ES-I3 (cell line): Measurements from ENCODE around the gene DOK1.

Source experiments
- H3K36me3 ChIP-seq: 2 replicates; pipeline ENCODE4 v1.6.1; 2013; ENCODE audit warnings: mild to moderate bottlenecking, low read length, control low read depth, moderate library complexity; ENCODE audit not compliant: insufficient read depth
- H3K4me1 ChIP-seq: 2 replicates; pipeline ENCODE4 v1.6.1; 2013; ENCODE audit warnings: mild to moderate bottlenecking, control low read depth, low read length; ENCODE audit not compliant: insufficient read depth
- H3K9ac ChIP-seq: 2 replicates; pipeline ENCODE4 v1.6.1; 2013; ENCODE audit warnings: low read depth, mild to moderate bottlenecking, low read length, moderate library complexity
- H3K9me3 ChIP-seq: 2 replicates; pipeline ENCODE4 v1.6.1; 2013; ENCODE audit warnings: mild to moderate bottlenecking, low read length, moderate library complexity; ENCODE audit not compliant: control insufficient read depth, insufficient read depth

The DOK1 gene

DNA sequence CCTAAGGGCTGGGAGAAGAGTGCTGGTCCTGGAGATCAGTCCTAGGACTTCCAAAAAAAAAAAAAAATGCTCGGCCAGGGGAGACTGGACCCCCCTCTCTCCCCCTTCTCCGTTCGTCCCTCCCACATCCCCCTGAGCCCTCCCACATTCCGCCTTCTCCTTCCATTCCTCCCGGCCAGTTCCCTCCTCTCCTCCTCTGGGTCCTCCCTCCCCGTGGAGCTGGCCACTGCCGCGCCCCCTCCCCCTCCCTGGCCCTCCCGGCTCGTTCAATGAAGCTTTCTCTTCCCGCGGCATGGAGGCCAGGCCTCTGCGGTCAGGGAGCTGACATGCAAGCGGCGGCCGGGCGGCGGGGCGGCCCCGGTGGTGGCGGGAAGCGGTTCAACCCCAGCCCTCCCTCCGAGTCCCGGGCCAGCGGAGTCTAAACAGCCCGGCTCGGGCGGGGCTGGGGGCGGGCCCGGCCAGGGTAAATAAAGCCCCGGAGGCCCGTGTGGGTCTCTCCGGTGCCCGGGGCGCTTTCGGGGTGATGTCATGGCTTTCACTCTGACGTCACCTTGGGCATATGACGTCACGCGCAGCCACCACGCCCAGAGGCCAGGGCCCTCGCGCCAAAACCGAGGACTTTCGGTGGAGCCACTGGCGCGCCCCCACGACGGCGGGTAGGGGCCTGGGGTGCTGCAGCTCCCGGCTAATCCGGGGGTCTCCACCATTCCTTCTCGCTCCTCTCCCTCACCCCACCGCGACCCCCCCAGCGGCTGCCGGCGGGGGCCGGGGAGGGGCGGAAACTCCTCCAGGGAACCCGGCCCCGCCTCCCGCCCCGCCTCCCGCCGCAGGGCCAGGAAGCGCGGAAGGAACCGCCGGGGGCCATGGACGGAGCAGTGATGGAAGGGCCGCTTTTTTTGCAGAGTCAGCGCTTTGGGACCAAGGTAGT is at the start of gene DOK1, which contains the start of gene LOXL3:
Gene DOK1, plus strand, starts transcription at position 829 of the 928 bp plus-strand sequence. Its CDS starts 35 bp downstream, at position 864.
Gene LOXL3, minus strand, starts transcription at position 51 of the 928 bp plus-strand sequence. CDS start 1,308 bp downstream, outside the sequence.
- Histone ChIP-seq H3K9ac (peak within 1 kb of the TSS; percentile 91), H3K4me1 (peaks cover 11% of the 10 kb centered on the region), H3K9me3 (no peaks in the 10 kb centered on the region), H3K36me3 (no peaks in the 10 kb centered on the region)

DNA sequence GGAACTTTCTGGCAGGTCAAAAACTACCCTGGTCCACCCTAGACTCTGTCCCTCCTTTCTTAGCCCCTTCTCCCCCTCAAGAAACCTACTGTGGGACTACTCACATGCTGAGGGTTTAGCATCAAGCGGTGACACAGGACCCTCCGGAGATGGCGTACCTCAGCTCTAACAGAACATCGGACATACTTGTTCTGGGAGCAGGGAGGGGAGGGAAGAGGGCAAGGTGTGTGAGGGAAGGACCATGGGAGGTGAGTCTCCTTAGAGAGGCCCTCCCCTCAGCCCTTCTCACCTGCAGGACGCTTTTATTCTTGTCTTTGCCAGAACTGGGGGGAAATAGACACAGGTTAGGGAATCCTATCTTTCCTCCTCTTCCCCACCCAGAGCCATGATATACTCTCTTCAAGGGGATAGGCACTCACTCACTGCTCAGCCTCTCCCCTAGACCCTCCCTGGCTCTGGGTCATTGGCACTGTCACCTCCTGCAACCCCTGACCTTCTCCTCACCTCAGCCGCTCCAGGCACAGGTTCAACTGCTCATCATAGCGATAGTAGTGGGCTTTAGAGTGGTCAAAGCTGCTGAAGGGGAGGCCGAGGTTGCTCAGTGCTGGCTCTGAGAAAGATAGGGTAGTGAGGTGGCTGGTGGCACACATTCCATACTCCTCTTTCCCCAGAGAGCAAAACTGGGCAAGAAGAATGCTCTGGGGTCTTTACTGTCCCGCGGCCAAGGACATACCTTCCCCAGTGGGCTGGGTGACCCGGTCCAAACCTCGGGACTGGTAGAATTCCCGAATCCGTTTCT is 48.9 kb upstream of the DOK1 start:
- no peak overlapping the region for H3K9ac ChIP-seq
- no peaks in the 10 kb centered on the region for H3K9me3 ChIP-seq
- H3K4me1 ChIP-seq: peaks cover 4% of the 10 kb centered on the region
- 0 out of 2 replicates have a peak, but pooled peaks cover 5% of the 10 kb centered on the region for H3K36me3 ChIP-seq

DNA sequence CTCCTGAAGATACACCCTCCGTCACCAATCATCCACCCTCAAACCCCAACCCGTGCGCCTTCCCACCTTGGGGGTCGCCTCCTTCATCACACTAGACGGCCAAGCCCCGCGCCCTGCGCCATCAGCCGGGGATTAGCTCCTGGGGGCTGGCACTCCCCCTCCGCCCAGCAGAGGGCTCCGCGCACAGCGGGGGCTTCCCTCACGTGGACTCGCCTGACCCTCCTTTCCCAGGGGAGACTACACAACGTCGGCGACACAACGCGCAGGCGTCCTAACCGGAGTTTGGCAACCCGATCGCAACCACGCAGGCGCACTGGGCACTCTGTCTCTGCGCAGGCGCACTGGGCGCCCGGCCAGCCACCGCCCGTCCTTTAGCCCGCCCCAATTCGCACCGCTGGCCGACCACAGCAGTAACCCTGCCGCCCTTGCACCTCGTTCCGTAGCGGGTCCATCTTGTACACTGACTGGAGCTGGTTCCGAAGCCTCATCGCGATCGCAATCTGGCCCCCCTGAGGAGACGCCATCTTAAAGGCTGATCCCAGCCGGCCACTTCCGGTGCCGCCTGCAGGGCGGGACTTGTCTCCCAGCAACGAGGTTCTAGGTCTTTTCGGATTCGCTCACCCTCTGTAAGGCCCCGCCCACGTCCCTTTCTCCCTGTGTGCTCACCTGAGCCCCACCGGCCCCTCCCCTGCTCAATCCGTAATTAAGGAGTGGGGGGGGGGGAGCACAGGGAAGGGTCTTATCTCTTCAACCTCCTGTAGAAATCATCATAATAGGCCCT is 47.2 kb upstream of the DOK1 start, which contains the start of gene PCGF1:
Gene PCGF1, minus strand, starts transcription at position 551 of the 781 bp plus-strand sequence. Its CDS starts 27 bp downstream, at position 524.
- no peaks in the 10 kb centered on the region for H3K9me3 ChIP-seq
- H3K9ac ChIP-seq: peak within 1 kb of the TSS; percentile 83
- H3K36me3 ChIP-seq: 0 out of 2 replicates have a peak, but pooled peaks cover 5% of the 10 kb centered on the region
- H3K4me1 ChIP-seq: no peaks in the 10 kb centered on the region; the same call in 1 of the 2 replicates

DNA sequence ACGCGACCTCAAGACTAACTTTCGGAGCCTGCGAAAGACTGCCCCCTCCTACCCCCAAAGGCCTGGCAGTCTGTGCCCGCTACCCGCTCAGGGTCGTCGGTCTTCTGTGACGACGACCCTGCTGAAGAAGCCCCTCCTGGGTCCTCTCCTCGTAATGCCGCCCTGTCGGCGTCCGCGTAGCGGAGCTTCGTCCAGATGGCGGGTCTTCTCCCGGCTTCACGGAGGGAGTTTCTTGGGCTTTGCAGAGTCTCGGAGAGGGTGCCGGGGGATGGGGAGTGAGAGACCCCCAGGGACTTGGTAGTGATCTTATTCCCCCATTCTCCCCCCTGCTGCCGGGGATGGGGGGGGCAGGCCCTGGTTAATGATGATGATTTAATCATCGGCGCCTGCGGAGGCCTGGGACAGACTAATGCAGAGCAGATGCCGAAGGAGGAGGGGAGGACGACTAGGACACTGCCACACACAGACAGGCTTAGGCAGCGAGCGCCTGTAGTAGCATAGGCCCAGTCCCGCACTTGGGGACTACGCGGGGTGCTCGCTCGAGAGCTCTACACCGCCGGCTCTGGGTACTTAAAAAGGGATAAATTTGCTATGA is 46.5 kb upstream of the DOK1 start:
- H3K9ac ChIP-seq: peak overlapping the region; percentile 83
- H3K36me3 ChIP-seq: 0 out of 2 replicates have a peak, but pooled peaks cover 5% of the 10 kb centered on the region
- H3K9me3 ChIP-seq: no peaks in the 10 kb centered on the region
- no peaks in the 10 kb centered on the region; the same call in 1 of the 2 replicates for H3K4me1 ChIP-seq

DNA sequence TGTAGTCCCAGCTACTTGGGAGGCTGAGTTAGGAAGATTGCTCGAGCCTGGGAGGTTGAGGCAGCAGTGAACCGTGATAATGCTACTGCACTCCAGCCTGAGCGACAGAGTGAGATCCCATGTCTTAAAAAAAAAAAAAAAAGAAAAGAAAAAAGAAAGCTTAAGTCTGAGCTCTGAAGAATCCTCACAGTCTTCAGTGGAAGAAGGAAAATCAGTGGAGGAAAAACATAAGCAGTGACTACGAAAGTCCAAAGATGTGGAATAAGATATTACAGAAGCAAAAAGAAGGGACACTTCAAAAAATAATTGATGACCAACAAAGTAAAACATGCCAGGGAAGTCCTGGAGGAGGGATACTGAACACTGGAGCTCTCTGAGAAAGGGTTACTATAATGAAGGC is 44.2 kb upstream of the DOK1 start:
- no peaks in the 10 kb centered on the region for H3K9me3 ChIP-seq
- 0 out of 2 replicates have a peak, but pooled peaks cover 5% of the 10 kb centered on the region for H3K36me3 ChIP-seq
- H3K4me1 ChIP-seq: no peaks in the 10 kb centered on the region; the same call in none of the 2 replicates
- H3K9ac ChIP-seq: no peak overlapping the region

DNA sequence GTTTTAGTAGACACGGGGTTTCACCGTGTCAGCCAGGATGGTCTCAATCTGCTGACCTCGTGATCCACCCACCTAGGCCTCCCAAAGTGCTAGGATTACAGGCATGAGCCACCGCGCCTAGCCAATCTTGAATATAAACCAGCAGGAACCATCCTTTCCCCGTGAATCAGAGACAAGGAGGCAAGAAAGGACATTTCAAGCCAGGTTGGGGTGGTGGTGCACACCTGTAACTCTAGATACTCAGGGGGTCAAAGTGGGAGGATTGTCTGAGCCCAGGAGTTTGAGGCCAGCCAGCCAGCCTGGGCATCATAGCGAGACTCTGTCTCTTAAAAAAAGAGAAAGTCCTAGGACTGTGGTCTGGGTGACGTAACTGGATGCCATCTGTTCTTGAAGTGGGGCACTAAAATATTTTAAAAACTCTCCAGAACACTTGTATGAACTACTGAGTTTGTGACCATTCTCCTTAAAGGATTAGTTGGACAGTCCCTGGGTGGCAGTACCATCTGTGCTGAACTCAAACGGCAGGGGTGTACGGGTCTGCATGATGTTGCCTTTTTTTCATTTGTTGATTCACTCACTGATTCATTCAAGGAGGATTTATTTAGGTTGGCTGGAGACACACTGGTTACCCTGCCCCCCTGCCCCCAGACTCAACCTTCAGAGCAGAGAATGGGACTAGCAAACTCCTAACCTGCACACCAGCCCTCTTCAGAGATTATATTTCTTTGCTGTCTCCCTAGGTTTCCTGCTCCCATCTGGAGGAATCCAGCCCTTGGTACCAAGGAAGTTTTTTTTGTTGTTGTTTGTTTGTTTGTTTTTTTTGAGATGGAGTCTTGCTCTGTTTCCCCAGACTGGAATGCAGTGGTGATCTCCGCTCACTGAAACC is 43.2 kb upstream of the DOK1 start:
- H3K9ac ChIP-seq: no peak overlapping the region
- no peaks in the 10 kb centered on the region for H3K36me3 ChIP-seq
- H3K4me1 ChIP-seq: no peaks in the 10 kb centered on the region; the same call in none of the 2 replicates
- no peaks in the 10 kb centered on the region for H3K9me3 ChIP-seq

DNA sequence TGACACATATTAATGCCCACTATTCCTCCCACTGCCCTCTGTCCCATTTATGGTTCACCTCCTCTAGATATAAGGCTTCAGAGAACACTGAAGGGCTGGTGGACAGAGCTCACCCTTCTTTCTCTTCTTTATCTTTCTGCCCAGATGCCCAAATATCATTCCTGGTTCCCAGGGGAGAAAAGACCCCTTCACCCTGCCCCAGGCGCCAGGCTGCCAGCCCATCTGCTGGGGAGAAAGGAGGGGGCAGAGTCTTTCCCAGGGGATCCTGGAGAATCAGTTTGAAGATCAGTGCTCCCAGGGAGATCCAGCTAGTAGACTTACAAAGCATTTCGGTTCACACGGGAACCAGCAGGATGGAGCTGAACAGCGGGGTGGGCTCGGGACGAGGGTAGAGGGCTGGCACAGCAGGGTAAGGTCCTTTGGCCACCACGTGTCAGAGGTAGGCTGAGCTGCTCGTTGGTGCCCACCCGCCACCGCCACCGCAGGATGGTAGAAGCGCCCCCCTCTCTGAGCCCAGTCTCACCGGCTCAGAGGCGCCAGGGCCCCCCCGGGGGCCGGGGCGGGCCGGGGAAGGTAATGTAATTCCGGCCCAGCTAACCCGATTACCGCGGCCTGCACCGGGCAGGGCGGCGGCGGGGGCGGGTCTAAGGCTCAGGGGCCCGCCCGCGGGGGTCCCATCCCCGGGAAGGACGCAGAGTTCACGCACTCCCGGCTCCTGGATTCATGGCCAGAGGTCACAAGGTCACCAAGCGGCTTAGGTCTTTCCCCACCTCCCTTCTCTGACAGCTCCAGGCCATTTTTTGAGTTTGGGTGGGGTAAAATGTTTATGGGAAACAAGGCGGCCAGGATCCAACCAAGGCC is 41.5 kb upstream of the DOK1 start:
- Histone ChIP-seq H3K4me1 (no peaks in the 10 kb centered on the region; the same call in none of the 2 replicates), H3K9ac (peak overlapping the region; percentile 37; the same call in 1 of the 2 replicates), H3K36me3 (no peaks in the 10 kb centered on the region), H3K9me3 (peaks cover 6% of the 10 kb centered on the region; the same call in 1 of the 2 replicates)

DNA sequence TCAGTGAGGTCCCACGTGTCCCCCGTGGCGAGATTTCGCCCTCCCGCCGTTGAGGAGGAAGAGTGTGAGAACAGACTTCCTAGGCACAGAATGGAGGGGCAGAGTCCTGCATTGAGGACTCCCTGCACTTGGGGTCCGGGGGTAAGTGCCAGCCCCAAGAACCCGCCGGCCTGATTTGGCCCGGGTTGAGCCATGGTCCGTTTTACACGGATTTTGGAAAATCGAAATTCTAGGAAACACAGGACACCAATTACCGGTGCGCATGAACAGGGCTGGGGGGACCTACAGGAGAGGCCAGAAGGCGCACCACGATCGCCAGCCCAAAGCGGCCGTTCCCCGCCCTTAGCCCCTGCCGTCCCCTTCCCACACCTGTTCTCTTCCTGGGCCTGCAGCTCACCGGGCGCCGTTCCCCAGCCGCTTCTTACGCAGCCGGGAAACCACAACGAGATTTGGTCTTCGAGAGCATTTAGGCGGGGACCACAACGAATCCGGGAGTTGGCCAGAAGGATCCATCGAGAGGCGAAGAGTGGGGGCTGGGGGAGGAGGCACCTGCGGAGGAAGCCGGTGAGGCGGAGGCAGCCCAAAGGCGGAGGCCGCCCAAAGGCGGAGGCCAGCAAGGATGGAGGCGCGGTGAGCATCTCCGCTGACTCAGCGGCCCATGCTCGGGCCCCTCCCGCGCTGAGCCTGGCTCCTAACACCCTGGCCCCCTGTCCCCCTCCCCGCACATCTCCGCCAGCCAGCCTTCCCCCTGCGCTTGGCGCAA is 40.7 kb upstream of the DOK1 start:
- H3K36me3 ChIP-seq: no peaks in the 10 kb centered on the region
- H3K9me3 ChIP-seq: peaks cover 6% of the 10 kb centered on the region; the same call in 1 of the 2 replicates
- no peaks in the 10 kb centered on the region; the same call in none of the 2 replicates for H3K4me1 ChIP-seq
- H3K9ac ChIP-seq: peak overlapping the region; percentile 37; the same call in 1 of the 2 replicates

DNA sequence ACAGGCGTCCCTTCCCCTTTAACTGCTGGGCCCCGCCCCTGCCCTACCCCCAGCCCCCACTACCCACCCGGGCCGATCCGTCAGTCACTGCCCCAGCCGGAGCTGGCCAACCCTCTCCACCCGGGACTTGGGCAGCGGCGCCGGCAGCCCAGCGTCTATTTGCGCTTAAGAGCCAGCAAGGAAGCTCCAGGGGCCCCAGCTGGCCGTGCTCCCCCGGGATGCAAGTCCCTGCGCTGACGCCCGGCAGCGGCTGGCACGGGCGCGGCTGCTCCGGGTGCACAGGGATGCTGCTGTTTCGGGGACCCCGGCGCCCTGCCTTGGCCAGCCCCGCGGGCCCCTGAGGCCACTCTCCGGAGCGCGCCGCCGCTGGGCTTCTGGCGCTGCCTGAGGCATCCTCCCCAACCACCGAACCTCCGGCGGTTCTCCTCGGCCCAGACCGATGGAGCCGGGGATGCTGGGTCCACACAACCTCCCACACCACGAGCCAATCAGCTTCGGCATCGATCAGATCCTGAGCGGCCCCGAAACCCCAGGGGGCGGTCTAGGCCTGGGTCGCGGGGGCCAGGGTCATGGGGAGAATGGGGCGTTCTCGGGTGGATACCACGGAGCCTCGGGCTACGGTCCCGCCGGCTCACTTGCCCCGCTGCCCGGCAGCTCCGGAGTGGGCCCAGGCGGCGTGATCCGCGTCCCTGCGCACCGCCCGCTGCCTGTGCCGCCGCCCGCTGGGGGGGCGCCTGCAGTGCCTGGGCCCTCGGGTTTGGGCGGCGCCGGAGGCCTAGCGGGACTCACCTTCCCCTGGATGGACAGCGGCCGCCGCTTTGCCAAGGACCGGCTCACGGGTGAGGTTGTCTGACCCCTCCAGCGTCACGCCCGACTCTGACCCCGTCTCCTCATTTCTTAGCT is 39.9 kb upstream of the DOK1 start, which contains the start of gene TLX2:
Gene TLX2, plus strand, starts transcription at position 83 of the 903 bp plus-strand sequence. Its CDS starts 357 bp downstream, at position 440.
- Histone ChIP-seq H3K9me3 (peaks cover 6% of the 10 kb centered on the region; the same call in 1 of the 2 replicates), H3K4me1 (no peaks in the 10 kb centered on the region; the same call in 1 of the 2 replicates), H3K36me3 (no peaks in the 10 kb centered on the region), H3K9ac (peak within 1 kb of the TSS; percentile 37; the same call in 1 of the 2 replicates)

DNA sequence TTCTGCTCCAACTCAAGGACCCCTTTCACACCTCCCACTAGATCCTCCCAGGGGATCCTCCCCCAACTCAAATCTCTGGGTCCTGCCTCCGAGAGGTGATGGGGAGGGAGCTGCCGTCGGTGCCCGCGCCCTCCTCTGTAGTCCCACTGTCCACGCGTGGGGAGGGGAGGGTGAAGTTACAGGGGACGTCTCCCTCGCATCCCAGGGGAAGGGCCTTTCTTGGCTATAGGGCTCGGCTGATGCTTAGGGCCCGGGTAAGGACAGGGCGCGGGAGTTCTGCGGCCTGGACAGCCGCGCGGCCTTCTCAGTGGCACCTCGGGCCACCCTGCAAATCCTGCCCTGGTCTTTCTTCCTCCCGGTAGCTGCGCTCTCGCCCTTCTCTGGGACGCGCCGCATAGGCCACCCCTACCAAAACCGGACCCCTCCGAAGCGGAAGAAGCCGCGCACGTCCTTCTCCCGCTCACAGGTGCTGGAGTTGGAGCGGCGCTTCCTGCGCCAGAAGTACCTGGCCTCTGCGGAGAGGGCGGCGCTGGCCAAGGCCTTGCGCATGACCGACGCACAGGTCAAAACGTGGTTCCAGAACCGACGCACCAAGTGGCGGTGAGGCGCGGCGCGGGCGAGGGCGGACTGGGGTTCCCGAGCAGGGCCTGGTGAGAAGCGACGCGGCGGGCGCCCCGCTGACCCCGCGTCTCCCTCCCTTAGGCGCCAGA is 39.1 kb upstream of the DOK1 start:
- Histone ChIP-seq H3K9ac (peak overlapping the region; percentile 37; the same call in 1 of the 2 replicates), H3K9me3 (peaks cover 6% of the 10 kb centered on the region; the same call in 1 of the 2 replicates), H3K36me3 (no peaks in the 10 kb centered on the region), H3K4me1 (no peaks in the 10 kb centered on the region; the same call in 1 of the 2 replicates)
